Activated CD8-positive, alpha-beta memory T cell treated with anti-CD3 and anti-CD28 coated beads for 36 hours (primary cell): ENCODE results near the gene ZCCHC24. TPM values are rescaled to one million over a fixed set of nuclear protein-coding genes. Genes with fewer than 3 reads are reported as not detected.

ENCODE experiments used
- CTCF ChIA-PET: fragments of 350-600 bp; sonication (Branson Sonifier 250); formaldehyde crosslinking; loops from one replicate; lab custom pipeline; 2021; ENCODE audit warnings: antibody characterized with exemption; lab: Charles Lee
- POLR2A ChIA-PET: fragments of 350-600 bp; sonication (Branson Sonifier 250); formaldehyde crosslinking; loops from one replicate; lab custom pipeline; 2021; ENCODE audit warnings: antibody characterized with exemption; lab: Charles Lee
- total RNA-seq, 2 experiments: library from RNA; stranded (reverse); gene quantifications; one replicate each; pipeline ENCODE4 v1.2.3, GENCODE V29; 2021

The ZCCHC24 gene
- total RNA-seq, 2 experiments from 2014 or later: 1.3 to 1.5 TPM

DNA sequence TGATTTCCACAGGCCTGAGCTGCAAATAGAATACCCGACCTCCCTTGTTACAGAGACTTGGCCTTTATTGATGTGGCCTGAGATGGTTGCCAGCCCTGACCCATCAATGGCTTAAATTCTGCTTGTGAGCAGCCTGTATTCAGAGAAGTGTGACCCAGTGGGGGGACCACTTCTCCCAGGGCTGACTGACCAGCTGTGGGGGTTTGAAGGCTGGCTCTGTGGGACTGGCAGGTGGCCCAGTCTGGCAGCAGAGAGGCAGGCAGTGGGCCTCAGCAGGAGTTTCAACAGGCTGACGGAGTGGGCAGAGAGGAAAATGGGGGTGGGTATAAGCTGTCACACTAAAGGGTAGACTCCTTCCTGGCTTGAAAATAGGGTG is 110.3 kb downstream of the ZCCHC24 start:
- POLR2A ChIA-PET: interaction anchor here (1.5 kb wide), 1 partner anchor 10 kb away, joined by 3 read pairs; no protein-coding TSS in a partner anchor
- CTCF ChIA-PET: interaction anchor here (6.1 kb wide), 1 partner anchor 11 kb away, joined by 38 read pairs; the partner anchor contains the start of gene PPIF

DNA sequence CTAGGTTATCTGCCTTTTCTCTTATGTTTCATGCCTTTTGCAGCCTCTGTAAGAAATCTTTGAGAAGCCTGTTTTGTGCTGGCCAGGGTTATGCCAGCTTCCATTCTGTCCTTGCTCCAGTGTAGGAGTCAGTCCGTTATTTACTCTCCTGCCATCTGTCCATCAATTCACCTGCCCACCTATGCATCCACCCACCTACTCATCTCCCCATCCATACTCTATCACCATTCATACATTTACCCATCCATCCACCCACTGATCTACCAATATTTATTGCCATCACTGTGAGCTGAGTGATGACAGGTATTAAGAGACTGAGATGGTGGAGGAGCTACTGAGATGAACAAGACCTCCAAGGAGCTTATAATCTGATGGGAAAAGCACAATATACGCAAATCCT is 110.9 kb downstream of the ZCCHC24 start:
- ChIA-PET CTCF (interaction anchor here (6.1 kb wide), 1 partner anchor 12 kb away, joined by 38 read pairs; the partner anchor contains the start of gene PPIF), POLR2A (interaction anchor here (0.7 to 1.5 kb wide), 2 partner anchors 11 to 14 kb away, joined by 3 to 4 read pairs; no protein-coding TSS in a partner anchor)

DNA sequence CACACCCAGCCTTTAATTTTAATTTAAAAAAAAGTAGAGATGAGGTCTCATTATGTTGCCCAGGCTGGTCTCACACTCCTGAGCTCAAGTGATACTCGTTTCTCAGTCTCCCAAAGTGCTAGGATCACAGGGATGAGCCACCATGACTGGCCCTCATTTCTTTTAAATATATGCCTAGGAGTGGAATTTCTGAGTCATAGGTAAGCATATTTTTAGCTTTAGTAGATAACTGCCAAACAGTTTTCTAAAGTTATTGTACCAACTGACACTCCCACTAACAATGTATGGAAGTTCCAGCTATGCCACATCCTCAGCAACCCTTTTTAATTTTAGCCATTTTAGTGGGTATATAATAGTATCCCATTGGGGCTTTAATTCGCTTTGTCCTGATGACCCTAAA is 111.9 kb downstream of the ZCCHC24 start:
- POLR2A ChIA-PET: interaction anchor here (1.2 to 1.5 kb wide), 2 partner anchors 14 to 89 kb away, joined by 3 to 4 read pairs; no protein-coding TSS in a partner anchor
- CTCF ChIA-PET: interaction anchor here (4.3 to 6.1 kb wide), 2 partner anchors 13 to 16 kb away, joined by 21 to 38 read pairs; partner anchors contain the start of gene PPIF

DNA sequence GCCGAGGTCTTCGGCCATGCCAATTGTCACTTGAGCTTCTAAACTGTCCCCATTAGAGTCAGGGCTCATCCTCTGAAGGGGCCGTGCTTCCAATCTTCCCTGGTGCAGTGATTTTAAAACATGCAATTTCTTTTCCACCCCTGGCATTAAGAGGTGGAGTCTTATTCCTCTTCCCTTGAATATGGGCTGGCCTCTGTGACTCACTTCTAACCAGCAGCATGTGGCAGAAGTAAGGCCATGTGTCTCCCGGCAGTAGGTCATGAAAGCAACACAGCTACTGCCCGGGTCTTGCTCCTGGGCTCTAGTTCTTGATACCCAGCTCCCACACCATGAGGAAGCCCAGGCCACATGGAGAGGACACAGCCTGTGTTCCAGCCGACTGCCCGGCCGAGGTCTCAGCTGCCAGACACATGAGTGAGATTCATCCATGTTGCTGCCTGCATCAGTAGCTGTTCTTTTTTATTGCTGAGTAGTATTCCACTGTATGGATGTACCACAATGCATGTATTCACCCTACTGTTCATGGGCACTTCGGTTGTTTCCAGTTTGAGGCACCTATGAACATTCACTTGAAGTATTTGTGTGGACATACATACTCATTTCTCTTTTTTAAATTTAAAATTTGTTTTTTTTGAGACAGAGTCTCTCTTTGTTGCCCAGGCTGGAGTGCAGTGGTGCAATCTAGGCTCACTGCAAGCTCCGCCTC is 112.7 kb downstream of the ZCCHC24 start:
- ChIA-PET CTCF (interaction anchor here (2.1 to 6.1 kb wide), 3 partner anchors 9 to 15 kb away, joined by 4 to 38 read pairs (median 21); partner anchors contain the start of gene PPIF), POLR2A (interaction anchor here (1.2 to 2.1 kb wide), 4 partner anchors 10 to 88 kb away, joined by 3 to 11 read pairs (median 7); no protein-coding TSS in a partner anchor)

Other genes starting within 250 kb of the ZCCHC24 start
- 100 to 1,000 TPM; 177 to 185 TPM for gene PPIF, start 98.2 kb downstream of the ZCCHC24 start, total RNA-seq
- 1 to 10 TPM; 3.2 to 3.3 TPM for gene EIF5AL1, start 66.9 kb upstream of the ZCCHC24 start, total RNA-seq
- not detected for gene SFTPA2, start 114.8 kb upstream of the ZCCHC24 start, total RNA-seq
- not detected for gene SFTPA1, start 165.3 kb upstream of the ZCCHC24 start, total RNA-seq